ENCODE results near the gene INSR. TPM values are rescaled to one million over a fixed set of nuclear protein-coding genes. Genes with fewer than 3 reads are reported as not detected.

Gene INSR
- total RNA-seq, 3 donors from 2014 or later (not counting 1 experiment from before 2014, with no cell fraction given) = 0.50 to 4.9 (median 2.0) TPM

- H3K36me3 Mint-ChIP-seq = peaks cover 7% of the 10 kb centered on the region
- WGBS (ENCODE audit: insufficient coverage) = under 1% methylated on average over 78 of the region's 78 CpGs
- intact Hi-C loops (cut with micrococcal nuclease) = no loop called here
- Histone ChIP-seq H3K4me1 (ENCODE audit: control insufficient read depth, insufficient read depth, low read length) (peaks cover 10% of the 10 kb centered on the region), H3K4me3 (ENCODE audit: low read length) (peak overlapping the region; percentile 68), H3K27ac (ENCODE audit: low read length) (peak overlapping the region; percentile 91), H3K27me3 (ENCODE audit: control insufficient read depth, insufficient read depth, low read length) (no peaks in the 10 kb centered on the region), H3K9me3 (ENCODE audit: control insufficient read depth, insufficient read depth, low read length) (peaks cover 39% of the 10 kb centered on the region), H3K36me3 (ENCODE audit: control insufficient read depth, insufficient read depth, low read length) (no peaks in the 10 kb centered on the region)
- peak; percentile 92 to 94 (median 93) for ATAC-seq
- TF ChIP-seq, protein P1, sequence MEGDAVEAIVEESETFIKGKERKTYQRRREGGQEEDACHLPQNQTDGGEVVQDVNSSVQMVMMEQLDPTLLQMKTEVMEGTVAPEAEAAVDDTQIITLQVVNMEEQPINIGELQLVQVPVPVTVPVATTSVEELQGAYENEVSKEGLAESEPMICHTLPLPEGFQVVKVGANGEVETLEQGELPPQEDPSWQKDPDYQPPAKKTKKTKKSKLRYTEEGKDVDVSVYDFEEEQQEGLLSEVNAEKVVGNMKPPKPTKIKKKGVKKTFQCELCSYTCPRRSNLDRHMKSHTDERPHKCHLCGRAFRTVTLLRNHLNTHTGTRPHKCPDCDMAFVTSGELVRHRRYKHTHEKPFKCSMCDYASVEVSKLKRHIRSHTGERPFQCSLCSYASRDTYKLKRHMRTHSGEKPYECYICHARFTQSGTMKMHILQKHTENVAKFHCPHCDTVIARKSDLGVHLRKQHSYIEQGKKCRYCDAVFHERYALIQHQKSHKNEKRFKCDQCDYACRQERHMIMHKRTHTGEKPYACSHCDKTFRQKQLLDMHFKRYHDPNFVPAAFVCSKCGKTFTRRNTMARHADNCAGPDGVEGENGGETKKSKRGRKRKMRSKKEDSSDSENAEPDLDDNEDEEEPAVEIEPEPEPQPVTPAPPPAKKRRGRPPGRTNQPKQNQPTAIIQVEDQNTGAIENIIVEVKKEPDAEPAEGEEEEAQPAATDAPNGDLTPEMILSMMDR (IDR thresholded peaks at IDR 0.05) = no peak
- H3K27ac Mint-ChIP-seq = peak overlapping the region; percentile 86 to 97
- peaks cover 6 to 10% of the 10 kb centered on the region in 2 donors for H3K9me3 Mint-ChIP-seq
- peak overlapping the region; percentile 86 for H3K4me3 Mint-ChIP-seq
- DNase-seq = peak; percentile 85 to 93
- no peaks in the 10 kb centered on the region for H3K27me3 Mint-ChIP-seq (ENCODE audit: low read depth in 2 of 2)
- H3K4me1 Mint-ChIP-seq = peaks cover 10 to 20% of the 10 kb centered on the region in 2 donors
Measured at GRCh38 chr19:7098701-7099596, 195.3 kb downstream of the INSR start.

GRCh38 chr19:7098096-7098495 is 196.1 kb downstream of the INSR start:
- intact Hi-C loops (cut with micrococcal nuclease) = no loop called here
- Mint-ChIP-seq H3K27ac (peak overlapping the region; percentile 86 to 97), H3K27me3 (ENCODE audit: low read depth in 2 of 2) (no peaks in the 10 kb centered on the region), H3K4me1 (peaks cover 10 to 20% of the 10 kb centered on the region in 2 donors), H3K4me3 (peak overlapping the region; percentile 86), H3K36me3 (peaks cover 7% of the 10 kb centered on the region), H3K9me3 (peaks cover 6 to 10% of the 10 kb centered on the region in 2 donors)
- Histone ChIP-seq H3K27me3 (ENCODE audit: control insufficient read depth, insufficient read depth, low read length) (no peaks in the 10 kb centered on the region), H3K4me3 (ENCODE audit: low read length) (no peak overlapping the region), H3K36me3 (ENCODE audit: control insufficient read depth, insufficient read depth, low read length) (no peaks in the 10 kb centered on the region), H3K9me3 (ENCODE audit: control insufficient read depth, insufficient read depth, low read length) (peaks cover 47% of the 10 kb centered on the region), H3K4me1 (ENCODE audit: control insufficient read depth, insufficient read depth, low read length) (peaks cover 10% of the 10 kb centered on the region), H3K27ac (ENCODE audit: low read length) (no peak overlapping the region)
- TF ChIP-seq, protein P1 (IDR thresholded peaks at IDR 0.05) = no peak
- DNase-seq (peak in 1 of 2 donors; percentile 20), ATAC-seq (no peak)
- WGBS (ENCODE audit: insufficient coverage) = 100% methylated on average over 3 of the region's 3 CpGs

- no peak overlapping the region for H3K4me3 ChIP-seq (ENCODE audit: low read length)
- H3K4me1 Mint-ChIP-seq = no peaks in the 10 kb centered on the region
- no peak overlapping the region for H3K27ac Mint-ChIP-seq
- H3K4me1 ChIP-seq (ENCODE audit: control insufficient read depth, insufficient read depth, low read length) = no peaks in the 10 kb centered on the region
- H3K36me3 Mint-ChIP-seq = peaks cover 18% of the 10 kb centered on the region
- H3K36me3 ChIP-seq (ENCODE audit: control insufficient read depth, insufficient read depth, low read length) = peaks cover 3% of the 10 kb centered on the region
- H3K4me3 Mint-ChIP-seq = no peak overlapping the region
- no peaks in the 10 kb centered on the region for H3K27me3 Mint-ChIP-seq (ENCODE audit: low read depth in 2 of 2)
- H3K9me3 ChIP-seq (ENCODE audit: control insufficient read depth, insufficient read depth, low read length) = peaks cover 79% of the 10 kb centered on the region
- no peak overlapping the region for H3K27ac ChIP-seq (ENCODE audit: low read length)
- 65% methylated on average over 6 of the region's 6 CpGs for WGBS (ENCODE audit: insufficient coverage)
- DNase-seq (no peak), ATAC-seq (no peak)
- intact Hi-C loops (cut with micrococcal nuclease) = no loop called here
- H3K27me3 ChIP-seq (ENCODE audit: control insufficient read depth, insufficient read depth, low read length) = no peaks in the 10 kb centered on the region
- TF ChIP-seq, protein P1 (IDR thresholded peaks at IDR 0.05) = no peak
- H3K9me3 Mint-ChIP-seq = peaks cover 7 to 10% of the 10 kb centered on the region in 2 donors
Measured at GRCh38 chr19:7088999-7089398, 205.2 kb downstream of the INSR start.

Measured in natural killer cell (primary cell).